HG02840 (cell line): ENCODE measurements around the gene TIAM1.

Experiments
- ATAC-seq: cut with Tn5 transposase; IDR thresholded peaks from one replicate; pipeline ENCODE4 v1.9.1; 2021; ENCODE audit warnings: mild to moderate bottlenecking, moderate library complexity, moderate number of reproducible peaks; ENCODE audit not compliant: unreplicated experiment, low FRiP score

The TIAM1 gene

GRCh38 chr21:31343680-31344480, at the start of gene TIAM1:
Gene TIAM1 (minus strand): TSS chr21:31344261. CDS start chr21:31266972, 77,289 bp downstream.
- no peak for ATAC-seq

- ATAC-seq, result no peak
These were observed 43.6 kb upstream of the TIAM1 start for GRCh38 chr21:31387560-31388186.

- no peak for ATAC-seq
These were observed 41.9 kb upstream of the TIAM1 start for GRCh38 chr21:31386006-31386405.

- no peak for ATAC-seq
These were observed 39.7 kb upstream of the TIAM1 start for GRCh38 chr21:31383770-31384169.

GRCh38 chr21:31382060-31382459, 38.0 kb upstream of the TIAM1 start:
- ATAC-seq, result no peak

- no peak for ATAC-seq
These were observed 32.2 kb upstream of the TIAM1 start for GRCh38 chr21:31376301-31376700.

- ATAC-seq, result no peak
These were observed 30.3 kb upstream of the TIAM1 start for GRCh38 chr21:31374395-31374794.

- no peak for ATAC-seq
These were observed 28.4 kb upstream of the TIAM1 start for GRCh38 chr21:31372471-31372765.

- ATAC-seq, result no peak
These were observed 27.8 kb upstream of the TIAM1 start for GRCh38 chr21:31371715-31372470.

- ATAC-seq, result no peak
These were observed 27.0 kb upstream of the TIAM1 start for GRCh38 chr21:31370893-31371544.

- no peak for ATAC-seq
These were observed 26.3 kb upstream of the TIAM1 start for GRCh38 chr21:31370281-31370892.

GRCh38 chr21:31368361-31368760, 24.3 kb upstream of the TIAM1 start:
- ATAC-seq, result no peak

GRCh38 chr21:31367801-31368200, 23.7 kb upstream of the TIAM1 start:
- no peak for ATAC-seq

- ATAC-seq, result no peak
These were observed 22.8 kb upstream of the TIAM1 start for GRCh38 chr21:31366825-31367224.

- ATAC-seq, result no peak
These were observed 20.3 kb upstream of the TIAM1 start for GRCh38 chr21:31364253-31364945.

GRCh38 chr21:31363720-31364119, 19.7 kb upstream of the TIAM1 start:
- ATAC-seq, result no peak

- no peak for ATAC-seq
These were observed 16.7 kb upstream of the TIAM1 start for GRCh38 chr21:31360717-31361116.

- no peak for ATAC-seq
These were observed 14.1 kb upstream of the TIAM1 start for GRCh38 chr21:31358158-31358557.

- no peak for ATAC-seq
These were observed 12.4 kb upstream of the TIAM1 start for GRCh38 chr21:31356440-31356839.
